ENCODE data around the gene RHBDD1.

RHBDD1 gene

DNA sequence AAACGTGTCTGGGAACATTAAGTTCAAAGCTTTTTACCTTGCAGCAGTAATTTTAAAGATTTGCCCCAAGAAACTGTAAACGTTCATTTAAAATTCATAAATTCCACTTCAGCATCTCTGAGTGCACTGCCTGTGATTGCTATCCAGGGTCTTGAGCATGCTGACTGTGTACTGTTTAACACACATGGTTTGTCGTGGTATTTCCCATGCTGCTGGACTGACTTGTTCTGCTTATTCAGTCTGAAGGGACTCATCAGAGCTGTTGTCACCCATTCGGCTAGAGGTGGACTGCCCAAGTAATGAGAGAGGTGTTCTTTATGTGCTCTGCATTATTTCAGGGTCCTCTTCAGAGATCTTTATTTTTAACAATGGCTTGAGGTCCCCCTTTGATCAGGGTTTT is 53.1 kb downstream of the RHBDD1 start:
- DNase-seq: no peak

DNA sequence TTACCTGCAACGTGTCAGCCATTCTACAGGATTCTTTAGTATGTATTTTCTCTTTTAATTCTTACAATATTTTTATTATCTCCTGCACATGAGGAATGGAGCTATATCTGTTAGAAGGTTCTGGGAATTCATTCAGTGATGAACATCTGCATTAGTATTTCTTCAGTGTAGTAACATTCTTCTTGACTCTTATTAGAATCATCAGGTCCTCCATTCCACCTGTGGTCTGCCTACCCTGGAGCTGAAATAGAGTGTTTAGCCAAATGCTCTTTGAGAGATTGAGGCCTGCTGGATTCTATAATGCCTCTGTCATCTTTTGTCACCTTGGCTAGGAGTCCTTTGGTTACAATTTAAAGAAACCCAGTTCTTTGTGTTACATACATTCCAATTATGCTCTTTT is 54.4 kb downstream of the RHBDD1 start:
- no peak for DNase-seq

DNA sequence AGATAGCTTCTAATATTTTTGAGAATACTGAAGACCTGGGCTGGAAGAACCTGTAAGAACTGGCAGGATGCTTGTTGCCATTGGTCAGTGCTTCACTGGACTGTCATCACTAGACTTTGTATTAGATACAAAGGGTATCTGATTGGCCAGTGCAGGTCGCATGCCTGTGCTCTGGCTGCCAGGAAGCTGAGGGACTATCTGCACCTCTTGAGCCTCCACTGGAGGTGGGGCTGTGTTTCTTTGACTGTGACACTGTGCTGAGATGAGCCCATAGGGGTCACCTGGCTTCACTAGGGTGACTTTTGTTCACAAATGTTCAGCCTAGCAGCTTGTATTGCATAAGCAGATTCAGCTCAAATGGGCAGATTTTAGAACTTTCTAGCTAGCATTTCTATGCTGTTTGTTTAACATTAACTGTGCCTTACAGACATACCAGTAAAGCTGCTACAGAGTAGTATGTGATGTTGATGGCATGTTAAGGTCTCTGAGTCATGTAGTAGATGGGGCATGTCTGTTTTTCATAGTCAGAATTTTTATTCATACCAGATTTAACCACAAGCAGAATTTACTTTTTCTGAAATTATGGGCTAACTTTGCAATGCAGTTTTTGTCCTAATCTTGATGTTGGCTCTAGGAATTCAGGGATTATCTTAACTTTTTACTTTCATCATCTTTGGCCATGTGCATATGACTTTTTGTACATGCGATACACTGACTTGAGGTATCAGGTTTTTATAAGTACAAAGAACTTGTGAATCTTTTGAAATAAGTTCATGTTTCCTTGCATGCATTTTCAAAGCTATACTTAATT is 56.1 kb downstream of the RHBDD1 start:
- no peak for DNase-seq

DNA sequence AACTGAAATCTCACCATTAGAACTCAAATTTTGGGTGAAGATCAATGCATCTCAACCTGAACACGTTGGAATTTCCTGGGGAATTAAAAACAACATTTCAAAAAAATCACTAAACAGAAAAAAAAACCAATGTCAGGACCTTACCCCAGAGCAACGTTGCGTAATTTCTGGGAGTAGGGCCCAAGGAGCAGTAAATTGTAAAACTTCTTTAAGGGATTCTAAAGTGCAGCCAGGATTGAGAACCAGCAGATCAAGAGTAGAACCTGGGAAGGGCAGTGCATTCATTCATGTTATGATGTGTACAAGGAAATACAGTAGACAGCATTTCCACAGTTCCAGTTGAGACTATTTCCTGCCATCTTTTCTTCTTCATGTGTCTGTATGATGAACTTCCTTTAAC is 56.9 kb downstream of the RHBDD1 start:
- no peak for DNase-seq

DNA sequence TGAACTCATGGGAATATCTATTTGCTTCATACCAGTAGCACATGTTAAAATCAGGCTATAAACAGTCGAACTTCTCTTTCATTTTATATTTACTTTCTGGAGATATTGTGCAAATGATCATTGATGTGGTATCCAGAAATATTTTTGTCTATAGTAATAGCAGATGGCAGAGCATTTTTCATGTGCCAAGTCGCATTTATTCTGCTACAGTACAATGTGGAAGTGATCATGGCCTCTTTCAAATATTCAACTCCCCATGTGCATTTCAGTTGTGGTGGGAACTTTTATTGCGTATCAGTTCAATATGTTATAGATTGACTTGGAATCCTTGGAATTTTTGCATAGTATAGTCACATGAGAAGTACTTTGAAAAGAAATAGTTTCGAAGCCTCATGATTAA is 57.4 kb downstream of the RHBDD1 start:
- no peak for DNase-seq

DNA sequence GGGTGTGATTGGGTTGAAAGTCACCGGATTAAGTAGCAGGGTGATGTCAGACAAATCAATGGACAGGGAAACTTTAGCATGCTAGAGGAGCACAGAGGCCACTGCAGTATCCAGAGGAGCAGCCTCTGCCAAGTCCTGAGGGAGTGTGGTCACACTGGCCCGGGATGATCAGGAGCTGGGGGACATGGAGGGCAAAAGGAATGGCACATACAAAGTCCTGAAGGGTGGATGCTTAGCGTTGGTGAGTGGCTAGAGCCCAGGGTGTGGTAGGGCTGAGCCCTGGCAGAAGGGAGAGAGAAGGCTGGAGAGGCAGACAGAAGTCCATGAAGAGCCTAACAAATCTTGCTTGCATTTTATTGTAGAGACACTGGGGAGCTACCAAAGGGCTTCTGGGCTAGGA is 58.9 kb downstream of the RHBDD1 start:
- no peak for DNase-seq

DNA sequence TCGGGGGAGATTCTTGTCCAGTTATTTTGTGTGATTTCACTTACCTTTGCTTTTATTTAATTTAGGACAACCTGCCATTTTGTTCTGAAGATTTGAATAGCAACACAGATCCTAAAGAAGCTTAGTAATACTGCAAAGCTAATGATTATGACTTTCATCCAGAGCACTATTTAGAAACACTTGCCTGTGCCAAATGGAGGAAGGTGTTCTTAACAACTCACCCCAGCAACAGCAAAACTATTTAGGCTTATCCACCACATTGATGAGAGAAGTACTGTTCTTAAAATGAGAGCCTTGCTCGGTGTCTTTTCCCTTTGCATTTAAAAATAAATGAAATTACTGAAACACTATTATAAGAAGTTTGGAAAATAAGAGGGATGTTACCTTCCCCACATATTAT is 59.7 kb downstream of the RHBDD1 start:
- DNase-seq: no peak

DNA sequence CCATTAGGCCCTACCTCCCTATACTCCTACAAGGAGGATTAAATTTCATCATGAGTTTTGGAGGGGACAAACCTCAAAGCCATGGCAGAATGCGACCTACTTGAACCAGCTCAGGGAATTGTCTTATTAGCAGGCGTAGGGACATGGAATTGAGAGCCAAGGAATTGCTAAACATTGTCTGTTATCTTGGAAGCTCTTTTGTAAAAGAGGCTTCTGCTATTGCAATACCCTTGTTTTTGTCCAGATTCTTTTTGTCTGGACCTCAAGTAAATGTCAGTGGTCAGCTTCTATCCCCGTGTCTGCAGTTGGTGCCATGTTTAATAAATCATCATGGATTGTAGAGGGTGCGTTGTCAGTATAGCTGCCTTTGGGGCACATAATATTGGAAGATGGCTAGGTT is 62.3 kb downstream of the RHBDD1 start:
- DNase-seq: no peak

DNA sequence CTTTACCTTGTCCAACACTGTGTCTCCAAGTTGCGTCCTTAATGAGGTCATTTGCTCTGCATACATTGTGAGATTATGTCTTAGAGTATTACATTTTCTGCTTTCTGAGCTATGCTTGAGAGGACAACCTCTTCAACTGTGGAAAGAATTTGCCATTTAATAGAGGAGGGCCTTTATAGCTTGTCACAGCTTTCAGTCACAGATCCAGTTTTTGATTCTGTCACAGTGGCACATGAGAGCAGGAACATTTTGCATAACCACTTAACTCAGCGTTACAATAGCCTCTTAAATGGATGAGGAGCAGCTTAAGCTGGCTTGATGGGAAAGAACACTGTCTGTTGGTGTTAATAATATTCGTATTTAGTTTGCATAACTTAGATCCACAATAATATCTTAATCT is 63.0 kb downstream of the RHBDD1 start:
- DNase-seq: no peak

DNA sequence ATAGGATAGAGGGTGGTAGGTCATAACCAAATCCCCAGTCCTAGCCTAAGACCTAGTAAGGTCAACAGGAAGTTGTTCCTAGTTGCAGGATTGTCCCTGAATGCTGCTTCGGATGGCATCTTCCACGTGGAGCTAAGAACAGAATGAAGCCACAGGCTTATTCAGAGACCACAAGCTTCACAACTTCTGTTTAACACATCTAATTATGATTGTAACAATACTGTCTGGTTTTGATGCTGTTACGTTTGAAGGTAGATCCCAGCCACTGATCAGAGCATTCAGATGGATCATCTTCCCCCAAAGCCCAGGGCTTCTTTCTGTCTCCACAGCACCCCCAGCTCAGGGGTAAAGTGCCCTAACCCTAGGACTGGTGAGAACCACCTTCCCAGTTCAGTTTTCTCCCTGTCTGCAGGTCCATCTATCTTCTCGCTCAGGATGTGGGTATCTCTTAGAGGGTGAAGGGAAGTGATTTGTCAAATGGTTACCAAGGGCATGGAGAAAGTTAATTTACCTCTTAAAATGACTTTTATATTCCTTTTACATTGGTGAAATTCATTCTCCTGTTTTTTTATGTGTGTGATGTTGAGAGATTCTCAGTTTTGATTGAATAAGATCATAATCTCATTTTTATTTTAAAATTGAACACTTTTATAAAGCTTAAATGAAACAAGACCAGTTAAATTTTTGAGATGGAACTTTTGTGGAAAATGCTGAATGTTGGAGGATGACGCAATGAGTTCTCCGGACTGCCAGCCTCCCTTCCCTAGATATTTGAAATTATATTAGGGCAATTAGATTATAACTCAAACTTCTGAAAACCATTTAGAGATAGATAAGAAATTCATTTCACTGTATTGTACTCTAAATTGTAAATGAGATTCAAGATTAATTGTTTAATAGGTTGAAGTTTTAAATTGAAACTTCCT is 66.5 kb downstream of the RHBDD1 start:
- DNase-seq: no peak

DNA sequence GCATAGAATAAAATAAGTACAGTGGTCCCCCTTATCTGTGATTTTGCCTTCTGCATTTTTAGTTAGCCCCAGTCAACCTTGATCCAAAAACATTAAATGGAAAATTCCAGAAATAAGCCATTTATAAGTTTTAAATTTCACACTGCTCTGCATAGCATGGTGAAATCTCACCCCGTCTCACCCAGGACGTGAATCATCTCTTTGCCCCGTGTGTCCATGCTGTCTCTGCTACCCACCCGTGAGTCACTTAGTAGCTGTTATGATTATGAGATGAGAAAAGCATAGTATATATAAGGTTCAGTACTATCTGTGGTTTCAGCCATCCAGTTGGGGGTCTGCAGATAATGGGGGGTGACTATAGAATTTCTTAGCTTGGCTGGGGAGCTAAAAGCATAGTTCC is 67.3 kb downstream of the RHBDD1 start:
- no peak for DNase-seq

DNA sequence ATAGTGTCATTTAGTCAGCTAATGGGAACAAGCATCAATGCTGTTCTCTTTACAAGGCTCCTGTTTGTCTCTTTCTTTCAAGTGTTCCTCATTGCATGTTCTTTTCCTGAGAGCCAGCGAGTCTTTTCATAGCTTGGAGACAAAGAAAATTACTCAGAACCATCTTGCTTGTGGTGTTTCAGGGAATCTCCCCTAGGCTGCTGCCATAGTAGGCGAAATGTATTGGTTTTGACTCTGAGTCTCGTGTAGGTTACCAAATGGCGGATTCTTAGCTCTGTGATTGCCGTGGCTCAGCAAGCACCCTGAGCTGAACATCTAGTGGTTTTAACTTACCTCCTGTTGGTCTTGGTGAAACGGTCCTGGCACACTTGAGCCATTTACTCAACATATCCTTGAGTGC is 68.7 kb downstream of the RHBDD1 start:
- no peak for DNase-seq

DNA sequence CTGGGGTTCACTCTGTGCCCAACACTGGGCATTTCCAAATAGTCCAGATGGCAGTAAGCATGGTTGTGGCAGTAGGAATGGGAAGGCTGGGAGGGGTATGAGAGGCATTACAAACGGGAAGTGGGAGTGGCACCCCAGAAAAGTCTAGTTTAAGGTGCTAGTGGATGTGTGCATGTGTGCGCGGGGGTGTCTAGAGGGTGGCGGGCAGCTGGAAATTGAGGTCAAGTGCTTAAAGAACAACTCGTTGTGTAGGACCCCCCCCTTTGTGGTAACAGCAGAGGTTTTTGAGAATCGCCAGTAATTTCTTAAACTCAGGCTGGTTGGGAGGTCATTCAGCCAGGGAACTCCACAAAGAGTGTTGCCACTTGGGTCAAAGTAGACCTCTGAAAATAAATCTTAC is 69.9 kb downstream of the RHBDD1 start:
- DNase-seq: no peak

DNA sequence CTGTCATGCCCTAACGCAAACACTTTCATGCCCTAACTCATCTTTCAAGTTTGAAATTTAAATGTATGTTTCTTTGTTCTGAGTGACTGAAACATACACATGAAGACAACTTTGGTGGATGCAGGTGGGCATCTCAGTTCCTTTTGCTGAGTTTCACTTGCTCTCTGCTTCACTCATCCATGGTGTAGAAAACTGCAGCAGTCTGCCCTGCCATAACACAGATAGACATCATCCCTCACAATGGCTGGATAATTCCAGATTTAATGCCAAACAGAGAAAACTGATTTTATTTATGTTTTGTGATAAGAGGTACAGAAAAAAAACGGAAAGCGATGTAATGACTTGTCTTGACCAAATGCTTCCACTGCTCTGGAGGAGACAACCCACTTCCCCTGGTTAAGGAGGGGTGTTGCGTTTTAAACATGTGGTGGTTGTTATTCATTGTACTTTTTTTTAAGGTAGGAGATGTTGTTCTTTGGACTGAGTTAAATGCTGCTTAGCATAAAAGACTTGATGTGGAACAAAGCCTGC is 70.4 kb downstream of the RHBDD1 start:
- DNase-seq: no peak

DNA sequence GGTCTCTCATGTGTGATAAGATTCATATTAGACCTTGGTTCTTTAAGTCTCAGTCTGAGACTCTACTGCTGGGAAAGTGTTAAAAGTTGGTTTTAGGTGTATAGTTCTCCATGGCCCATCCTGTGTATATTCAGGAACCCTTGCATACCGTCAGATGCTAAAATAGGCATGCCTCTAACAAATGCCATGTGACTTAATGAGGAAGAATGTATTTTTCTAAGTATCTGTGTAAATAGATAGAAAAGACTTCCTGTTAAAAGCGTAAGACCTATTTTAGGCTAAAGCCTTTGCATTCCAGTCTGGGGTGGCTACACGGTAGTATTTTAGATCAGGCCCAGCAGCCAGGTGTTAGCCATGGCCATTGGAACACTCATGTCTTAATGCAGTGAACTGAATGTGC is 73.3 kb downstream of the RHBDD1 start:
- no peak for DNase-seq

DNA sequence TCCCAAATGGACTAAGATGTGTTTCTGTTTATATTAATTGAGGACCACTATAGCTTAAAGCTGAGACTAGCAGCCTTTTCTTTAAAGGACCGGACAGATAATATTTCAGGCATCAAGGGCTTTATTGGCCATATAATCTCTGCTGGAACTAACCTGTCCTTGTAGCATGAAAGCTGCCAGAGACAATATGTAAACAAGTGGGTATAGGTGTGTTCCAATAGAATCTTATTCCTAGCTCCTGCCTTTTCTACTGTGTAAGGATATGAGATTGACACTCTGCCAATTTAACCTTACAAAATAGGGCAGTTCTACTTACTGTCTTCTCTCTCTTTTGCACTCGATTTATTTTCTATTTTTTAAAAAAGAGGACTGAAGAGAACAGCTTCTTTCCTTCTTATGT is 74.0 kb downstream of the RHBDD1 start:
- no peak for DNase-seq

DNA sequence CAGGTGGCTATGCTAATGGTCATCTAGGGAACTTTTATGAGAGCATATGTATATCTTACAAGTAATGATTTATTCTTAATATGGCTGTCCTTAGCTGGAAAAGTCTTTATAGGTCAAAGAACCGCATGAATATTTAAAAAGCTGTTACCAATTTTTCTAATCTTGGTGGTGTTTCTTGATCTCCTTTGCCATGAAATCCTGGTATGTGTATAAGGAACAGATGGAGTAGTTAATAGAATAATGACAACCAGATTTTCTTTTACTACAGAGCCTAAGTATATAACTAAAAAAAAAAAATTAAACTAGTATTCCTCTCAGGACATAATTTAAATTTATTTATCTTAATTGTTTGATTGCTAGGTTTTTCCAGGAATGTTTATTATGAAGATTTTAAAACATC is 74.5 kb downstream of the RHBDD1 start:
- no peak for DNase-seq

DNA sequence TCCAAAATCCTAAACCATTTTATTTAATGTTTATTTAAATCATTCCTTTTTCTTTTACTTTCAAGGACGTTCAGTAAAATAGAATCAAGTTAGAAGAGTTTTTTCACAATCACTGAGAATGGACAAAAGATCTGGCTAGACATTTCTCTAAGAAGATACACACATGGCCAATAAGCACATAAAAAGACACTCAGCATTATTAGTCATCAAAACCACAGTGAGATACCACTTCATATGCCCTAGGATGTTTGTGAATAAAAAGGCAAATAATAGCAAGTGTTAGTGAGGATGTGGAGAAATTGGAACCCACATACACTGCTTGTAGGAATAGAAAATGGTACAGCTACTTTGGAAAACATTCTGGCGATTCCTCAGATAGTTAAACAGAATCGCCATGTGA is 76.1 kb downstream of the RHBDD1 start:
- DNase-seq: no peak

DNA sequence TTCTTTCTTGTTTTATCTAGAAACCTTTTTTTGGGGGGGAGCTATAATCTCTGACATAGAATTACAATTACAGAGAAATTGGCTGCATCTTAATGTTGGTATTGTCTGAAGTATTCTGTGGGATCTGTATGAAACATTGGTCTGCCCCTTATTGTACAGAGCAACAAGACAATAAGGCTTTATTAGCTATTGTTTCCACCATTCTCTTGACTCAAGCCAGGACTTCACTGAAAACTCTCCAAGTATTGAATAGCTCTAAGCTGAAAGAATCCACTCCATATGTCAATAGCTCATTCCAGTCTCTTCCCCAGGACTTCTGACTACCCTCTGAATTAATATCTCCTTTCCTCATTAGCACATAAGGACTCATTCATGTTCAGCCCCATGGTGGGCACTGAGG is 77.8 kb downstream of the RHBDD1 start:
- no peak for DNase-seq

DNA sequence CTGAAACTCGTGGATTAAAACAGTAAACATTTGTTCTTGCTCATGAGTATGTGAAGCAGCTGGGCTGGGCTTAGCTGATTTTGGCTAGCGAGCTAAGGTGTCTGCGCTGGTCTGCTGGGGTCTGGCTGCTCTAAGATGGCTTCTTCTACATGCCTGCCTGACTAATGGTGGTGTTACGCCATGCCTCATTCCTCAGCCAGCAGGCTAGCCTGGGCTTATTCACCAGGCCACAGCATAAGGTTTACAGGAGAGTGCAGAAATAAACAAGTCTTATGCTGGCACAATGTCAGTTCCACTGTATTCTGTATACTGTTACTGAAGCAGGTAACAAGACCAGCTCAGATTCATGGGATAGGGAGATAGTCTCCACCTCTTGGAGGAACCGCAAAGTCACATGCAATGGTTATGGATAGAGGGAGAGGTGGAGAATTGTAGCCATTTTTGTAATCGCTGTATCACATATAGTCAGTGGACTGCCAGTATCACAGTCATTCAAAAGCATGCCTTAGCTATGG is 80.0 kb downstream of the RHBDD1 start:
- DNase-seq: no peak

DNA sequence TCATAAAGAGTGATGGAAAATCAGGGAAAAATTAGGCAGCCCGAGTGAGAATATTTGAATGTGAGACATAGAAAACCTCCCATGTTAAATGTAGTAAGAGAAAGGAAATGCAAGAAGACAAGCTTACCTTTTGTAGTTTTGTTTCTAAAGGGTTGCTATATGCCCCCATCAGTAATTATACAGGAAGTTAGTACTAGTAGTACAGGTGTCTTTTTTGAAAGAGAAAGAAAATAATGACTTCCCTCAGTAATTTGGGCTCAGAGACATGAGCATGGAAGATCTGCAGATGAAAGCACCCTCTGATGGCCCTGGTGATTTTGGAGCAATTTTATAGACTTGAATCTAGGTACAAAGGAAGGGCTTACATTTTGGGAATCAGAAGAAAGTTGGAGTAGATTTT is 80.8 kb downstream of the RHBDD1 start:
- no peak for DNase-seq

DNA sequence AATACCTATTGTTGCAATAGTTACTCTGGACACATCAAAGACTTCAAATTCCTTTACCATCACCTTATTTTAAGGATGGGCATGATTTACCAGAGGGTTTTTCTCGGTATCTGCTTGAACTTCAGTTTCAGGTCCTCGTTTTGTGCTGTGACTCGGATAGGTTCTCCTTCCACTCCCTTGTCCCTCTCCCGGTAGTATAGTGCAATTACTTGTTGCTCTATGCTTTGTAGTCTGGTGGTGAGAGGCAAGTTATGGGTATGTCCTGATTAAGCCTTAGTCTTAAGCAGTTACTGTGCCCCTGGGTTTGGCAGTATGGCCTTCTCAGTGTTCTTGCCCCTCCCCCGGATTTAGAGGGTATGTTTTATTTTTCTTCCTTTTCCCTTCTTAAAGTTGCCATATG is 96.6 kb downstream of the RHBDD1 start:
- DNase-seq: no peak

DNA sequence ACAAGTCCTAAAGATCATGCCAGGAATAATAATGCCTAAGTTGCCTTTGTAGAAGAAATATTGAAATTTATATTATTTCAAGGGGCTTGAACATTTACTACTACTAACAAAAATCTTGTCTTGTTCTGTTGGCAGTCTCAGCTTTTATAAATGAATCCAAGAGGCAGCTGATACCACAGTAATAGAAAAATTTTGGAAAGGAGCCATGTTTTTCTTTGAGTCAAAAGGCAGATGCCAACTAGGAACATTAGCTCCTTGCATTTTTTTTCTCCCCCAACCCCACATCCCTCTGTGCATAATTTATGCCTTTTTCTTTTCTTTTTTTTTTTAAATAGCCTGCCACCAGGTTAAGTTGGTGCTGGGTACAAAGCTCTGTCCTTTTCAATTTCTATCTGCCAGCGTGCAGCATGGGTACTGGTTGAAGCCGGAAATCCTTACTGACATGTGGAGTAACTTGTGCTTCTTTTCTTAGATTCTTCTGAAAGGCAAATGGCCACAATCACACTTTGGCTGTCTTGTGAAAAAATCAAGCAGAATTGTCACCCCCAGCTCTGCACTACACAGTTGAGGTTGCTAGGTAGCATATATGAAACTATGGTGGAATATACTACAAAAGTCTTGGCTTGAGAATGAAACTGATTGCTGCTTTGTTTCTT is 98.8 kb downstream of the RHBDD1 start:
- DNase-seq: no peak

Data from activated CD4-positive, alpha-beta T cell treated with anti-CD3 and anti-CD28 coated beads, Interleukin-2, amount 50 U/mL, for 1 hour (primary cell).